NCI-H2196 (cell line): Measurements from ENCODE around the gene VAMP7.
"Not testable (repeated sequence)": the region's sequence is repeated elsewhere in the genome, so short reads cannot be mapped to it uniquely, and the experiment has no call there.

ENCODE experiments used
- DNase-seq: peaks from one replicate; lab custom pipeline; 2025; ENCODE audit not compliant: unreplicated experiment; lab: John Stamatoyannopoulos, UW

Gene VAMP7

GRCh38 chrX:155986995-155987394, 105.8 kb downstream of the VAMP7 start:
- DNase-seq = not testable (repeated sequence)

- no peak for DNase-seq
Observed at GRCh38 chrX:155988859-155989258, 107.7 kb downstream of the VAMP7 start.
